Putamen (tissue), 1 donor: Measurements from ENCODE around the gene ELMO1.

ENCODE experiments used
- DNase-seq: peaks from one replicate; pipeline ENCODE4 v3.0.0-alpha.2; 2016; ENCODE audit warnings: low spot score

The ELMO1 gene

GRCh38 chr7:37310327-37311080 is 138.2 kb downstream of the ELMO1 start:
- no peak for DNase-seq

GRCh38 chr7:37309493-37309892 is 139.2 kb downstream of the ELMO1 start:
- no peak for DNase-seq

- no peak for DNase-seq
Measured at GRCh38 chr7:37304921-37305320, 143.7 kb downstream of the ELMO1 start.

GRCh38 chr7:37297546-37297945 is 151.1 kb downstream of the ELMO1 start:
- no peak for DNase-seq

- DNase-seq: no peak
Measured at GRCh38 chr7:37295401-37295800, 153.3 kb downstream of the ELMO1 start.

GRCh38 chr7:37290731-37291130 is 157.9 kb downstream of the ELMO1 start:
- no peak for DNase-seq

GRCh38 chr7:37289781-37290180 is 158.9 kb downstream of the ELMO1 start:
- DNase-seq: no peak

GRCh38 chr7:37289367-37289766 is 159.3 kb downstream of the ELMO1 start:
- no peak for DNase-seq

GRCh38 chr7:37287131-37287855 is 161.4 kb downstream of the ELMO1 start:
- no peak for DNase-seq

- DNase-seq: no peak
Measured at GRCh38 chr7:37286454-37286832, 162.2 kb downstream of the ELMO1 start.

GRCh38 chr7:37285706-37286453 is 162.8 kb downstream of the ELMO1 start:
- DNase-seq: no peak

GRCh38 chr7:37284805-37285231 is 163.8 kb downstream of the ELMO1 start:
- peak; percentile 81 for DNase-seq

- no peak for DNase-seq
Measured at GRCh38 chr7:37284285-37284684, 164.4 kb downstream of the ELMO1 start.

- DNase-seq: no peak
Measured at GRCh38 chr7:37283716-37284115, 164.9 kb downstream of the ELMO1 start.

- DNase-seq: no peak
Measured at GRCh38 chr7:37282927-37283326, 165.7 kb downstream of the ELMO1 start.

GRCh38 chr7:37282093-37282444 is 166.6 kb downstream of the ELMO1 start:
- DNase-seq: no peak

- DNase-seq: peak; percentile 97
Measured at GRCh38 chr7:37281368-37282092, 167.1 kb downstream of the ELMO1 start.

- no peak for DNase-seq
Measured at GRCh38 chr7:37277513-37277912, 171.2 kb downstream of the ELMO1 start.

GRCh38 chr7:37275078-37275710 is 173.5 kb downstream of the ELMO1 start:
- DNase-seq: no peak

GRCh38 chr7:37273891-37274290 is 174.8 kb downstream of the ELMO1 start:
- DNase-seq: no peak

GRCh38 chr7:37269711-37270508 is 178.8 kb downstream of the ELMO1 start:
- no peak for DNase-seq
